ENCODE measurements around the gene FBXW4.

GRCh38 chr10:101724446-101724845 is 29.5 kb upstream of the FBXW4 start:
- TF ChIP-seq CTCF (IDR thresholded peaks at IDR 0.05; ENCODE audit: poor library complexity, severe bottlenecking) (no peak), RAD21 (conservative IDR thresholded peaks at IDR 0.05) (no peak)
